GM12878 (cell line): ENCODE measurements around the gene NDUFA5. TPM values are rescaled to one million over a fixed set of nuclear protein-coding genes. Genes with fewer than 3 reads are reported as not detected.

Source experiments
- ATAC-seq: fragments of 200-7000 bp; cut with Tn5 transposase; 3 replicates; pipeline ENCODE4 v1.9.1; 2020; ENCODE audit warnings: mild to moderate bottlenecking, moderate library complexity
- BruUV-seq: library from RNA; stranded (reverse); fragments of 400-500 nt; replicated peaks from 2 replicates; lab custom pipeline; 2021; lab: Mats Ljungman, UMichigan
- CTCF ChIA-PET: fragments of 300-600 bp; sonication (Branson Sonifier 250); formaldehyde crosslinking; extraction: SDS; loops from one replicate; lab custom pipeline; 2021; ENCODE audit warnings: inconsistent platforms; lab: Yijun Ruan, JAX
- POLR2A ChIA-PET: fragments of 350-600 bp; formaldehyde crosslinking; extraction: SDS; loops from one replicate; lab custom pipeline; 2021; ENCODE audit warnings: inconsistent platforms; lab: Charles Lee
- RAD21 ChIA-PET: fragments of 300-600 bp; sonication (Branson Sonifier 250); formaldehyde crosslinking; loops from one replicate; lab custom pipeline; 2023; ENCODE audit warnings: antibody characterized with exemption; ENCODE audit not compliant: unreplicated experiment; lab: Charles Lee
- SMC1A ChIA-PET: fragments of 300-600 bp; sonication (Branson Sonifier 250); formaldehyde crosslinking; loops from one replicate; lab custom pipeline; 2023; ENCODE audit not compliant: unreplicated experiment, uncharacterized antibody; lab: Charles Lee
- DNase-seq: peaks from one replicate; pipeline ENCODE4 v3.0.0-alpha.2; 2011; ENCODE audit warnings: low read depth, low spot score
- FAIRE-seq: peaks from 3 replicates; lab custom pipeline; 2011; peaks lifted over from hg19 to GRCh38; lab: Jason Lieb, UNC
- H2AFZ ChIP-seq: 2 replicates; pipeline ENCODE4 v1.6.0; 2011; ENCODE audit warnings: low read depth, low read length, control low read depth; ENCODE audit not compliant: control insufficient read depth
- H3K27ac ChIP-seq: 2 replicates; pipeline ENCODE4 v1.5.1; 2011; ENCODE audit warnings: control low read depth; ENCODE audit not compliant: control insufficient read depth, insufficient read depth
- H3K27me3 ChIP-seq, 2 experiments: replicated peaks in 1 of 2; 2 replicates each; pipeline versions ENCODE4 v1.6.0 to v1.6.1; 2011; ENCODE audit warnings: low read length in 1 of 2; ENCODE audit not compliant: control insufficient read depth in 2 of 2, insufficient read depth in 2 of 2
- H3K36me3 ChIP-seq, 2 experiments: 2 replicates each; pipeline ENCODE4 v1.5.1; 2011; ENCODE audit warnings: low read length in 1 of 2; ENCODE audit not compliant: control insufficient read depth in 2 of 2, insufficient read depth in 2 of 2
- H3K4me1 ChIP-seq: 2 replicates; pipeline ENCODE4 v1.6.1; 2011; ENCODE audit warnings: mild to moderate bottlenecking, low read length, moderate library complexity, mixed read lengths; ENCODE audit not compliant: control insufficient read depth, insufficient read depth
- H3K4me2 ChIP-seq: 2 replicates; pipeline ENCODE4 v1.6.0; 2011; ENCODE audit warnings: control low read depth; ENCODE audit not compliant: control insufficient read depth, insufficient read depth
- H3K4me3 ChIP-seq: fragments of 200-600 bp; sonication (generic); 2 replicates; pipeline ENCODE4 v1.5.1; 2016
- H3K79me2 ChIP-seq: 2 replicates; pipeline ENCODE4 v1.6.0; 2011; ENCODE audit warnings: low read length; ENCODE audit not compliant: control insufficient read depth, insufficient read depth
- H3K9ac ChIP-seq: 2 replicates; pipeline ENCODE4 v1.8.0; 2011; ENCODE audit warnings: low read length, control low read depth, mixed read lengths; ENCODE audit not compliant: control insufficient read depth, insufficient read depth
- H3K9me3 ChIP-seq: replicated peaks from 3 replicates; pipeline ENCODE4 v1.5.1; 2011; ENCODE audit warnings: mild to moderate bottlenecking, low read length; ENCODE audit not compliant: control insufficient read depth, insufficient read depth
- H4K20me1 ChIP-seq: 2 replicates; pipeline ENCODE4 v1.6.0; 2011; ENCODE audit not compliant: control insufficient read depth, insufficient read depth
- CTCF ChIP-seq, 3 experiments: IDR thresholded peaks in 2 of 3; conservative IDR thresholded peaks in 1 of 3; 2 replicates each; pipeline ENCODE4 v1.5.1; 2011; ENCODE audit warnings: low read depth in 3 of 3, low read length in 3 of 3, mild to moderate bottlenecking in 3 of 3, control low read depth in 2 of 3, moderate library complexity in 2 of 3, inconsistent platforms in 1 of 3, mixed read lengths in 1 of 3; ENCODE audit not compliant: control insufficient read depth in 2 of 3, insufficient read depth in 1 of 3; ENCODE audit errors: extremely low read depth in 1 of 3
- NBN ChIP-seq: fragments of 450-650 bp; IDR thresholded peaks from 2 replicates; pipeline ENCODE4 v1.6.1; 2016
- NFYA ChIP-seq: IDR thresholded peaks from 2 replicates; pipeline ENCODE4 v1.6.1; 2011; ENCODE audit warnings: low read depth, mild to moderate bottlenecking, low read length, improper control_type of control experiment, borderline replicate concordance
- RAD21 ChIP-seq: IDR thresholded peaks from 2 replicates; pipeline ENCODE4 v1.6.1; 2011; ENCODE audit warnings: mild to moderate bottlenecking, low read depth, low read length, moderate library complexity; ENCODE audit not compliant: insufficient read depth
- SMC3 ChIP-seq: IDR thresholded peaks from 2 replicates; pipeline ENCODE4 v1.6.1; 2011; ENCODE audit warnings: low read length, improper control_type of control experiment, borderline replicate concordance
- WGBS: methylation state at CpG from one replicate; pipeline ENCODE4 v1.1.6; 2016; ENCODE audit warnings: low lambda C conversion rate; ENCODE audit not compliant: insufficient replicate concordance, insufficient coverage; ENCODE audit errors: missing lambda C conversion rate; 5-methylcytosine and 5-hydroxymethylcytosine counted together
- in situ Hi-C: fragments of 300-500 bp; cut with MboI; formaldehyde crosslinking; loops from 9 replicates; pipeline ENCODE4 v1.14.3; 2018; ENCODE audit warnings: mixed read lengths
- intact Hi-C: fragments of 100-400 bp; cut with micrococcal nuclease; formaldehyde crosslinking; loops from one replicate; pipeline ENCODE4 v1.14.2; 2022; ENCODE audit not compliant: unreplicated experiment
- polyA plus RNA-seq, 11 experiments: library from polyadenylated mRNA; depleted of rRNA in 4 of 11; unstranded in 6 of 11; stranded (reverse) in 5 of 11; fragments of >200 nt; fragmentation: Nextera tagmentation in 4 of 11; fragmentation: Illumina TruSeq in 1 of 11; extraction: Ambion mirVana in 4 of 11; extraction: Trizol in 1 of 11; gene quantifications; 1 replicate in 1 of 11; 2 replicates in 10 of 11; pipeline versions ENCODE4 v1.2.1 to v1.2.3, GENCODE V29; 2011 to 2016; ENCODE audit warnings: inconsistent platforms in 2 of 11, missing spikeins in 2 of 11, low read depth in 1 of 11
- total RNA-seq, 4 experiments: library from RNA; depleted of rRNA in 3 of 4; stranded (reverse); fragments of >200 nt in 3 of 4; fragmentation: Illumina TruSeq in 1 of 4; extraction: Trizol in 1 of 4; gene quantifications; 2 replicates each; pipeline versions ENCODE4 v1.2.1 to v1.2.3, GENCODE V29; 2013 to 2021

NDUFA5 gene
- total and polyA plus RNA-seq, 10 of the 15 experiments (the other 5 are each of a cell fraction or from before 2014, with no cell fraction given) = 51.0 to 209 (median 86.9) TPM

DNA sequence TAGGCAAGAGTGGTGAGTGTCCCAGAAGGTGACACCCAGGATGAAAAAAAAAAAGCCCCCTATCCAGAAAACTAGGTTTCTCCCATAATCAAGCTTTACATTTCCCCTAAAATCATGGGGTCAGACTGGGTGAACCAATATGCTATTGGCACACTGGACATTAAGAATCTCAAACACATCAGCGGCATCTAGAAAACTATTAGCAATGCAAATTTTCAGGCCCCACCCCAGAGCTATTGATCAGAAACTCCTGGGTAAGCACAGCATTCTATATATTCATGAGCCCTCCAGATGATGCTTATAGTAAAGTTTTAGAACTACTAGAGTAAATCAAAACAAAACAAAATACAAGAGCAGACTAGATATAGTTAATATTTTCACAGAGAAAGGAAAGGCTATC, 59.6 kb downstream of the NDUFA5 start (continued):
- no peak for TF ChIP-seq NFYA

DNA sequence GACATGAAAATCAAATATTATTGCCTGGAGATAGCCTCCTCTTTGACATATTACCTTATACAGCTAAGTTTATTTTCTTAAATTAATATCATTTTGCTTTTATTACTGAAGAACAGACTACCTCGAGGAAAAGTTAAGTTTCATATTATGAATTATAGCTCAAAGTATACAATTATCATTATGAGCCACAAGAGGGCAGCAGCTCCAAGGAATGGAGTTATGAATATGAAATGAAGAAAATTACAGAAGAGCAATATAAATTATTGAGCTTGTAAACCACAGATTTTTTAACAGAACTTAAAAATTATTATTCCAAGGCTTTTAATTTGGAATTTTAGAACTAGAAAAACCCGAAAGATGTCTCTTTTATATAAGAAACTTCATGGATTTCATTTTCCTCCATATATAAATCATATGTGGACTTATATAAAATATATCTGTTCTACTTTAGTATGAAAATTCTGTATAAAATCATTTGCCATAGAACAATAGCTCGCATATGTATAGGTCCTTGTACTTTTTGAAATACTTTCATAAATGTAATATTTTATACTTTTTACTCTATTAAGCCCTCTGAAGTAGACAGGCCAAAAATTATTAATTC, 63.3 kb downstream of the NDUFA5 start:
- ChIA-PET SMC1A (interaction anchor here (0.7 to 2.4 kb wide), 18 partner anchors 11 to 378 kb away, joined by 3 to 16 read pairs (median 3); partner anchors contain the start of gene NDUFA5), RAD21 (interaction anchor here (0.5 to 2.5 kb wide), 24 partner anchors 10 to 1251 kb away, joined by 3 to 24 read pairs (median 4); partner anchors contain the start of gene NDUFA5), POLR2A (interaction anchor here (1.0 kb wide), 1 partner anchor 41 kb away, joined by 3 read pairs; no protein-coding TSS in a partner anchor)
- no peaks in the 10 kb centered on the region for H3K27me3 ChIP-seq
- no peak overlapping the region for H3K4me3 ChIP-seq
- no peak overlapping the region for H3K9ac ChIP-seq
- no peak overlapping the region for H2AFZ ChIP-seq
- H4K20me1 ChIP-seq = no peaks in the 10 kb centered on the region
- ATAC-seq = peak; percentile 67
- H3K9me3 ChIP-seq = no peaks in the 10 kb centered on the region
- H3K36me3 ChIP-seq = no peaks in the 10 kb centered on the region
- FAIRE-seq = no peak
- H3K4me2 ChIP-seq = no peak overlapping the region
- TF ChIP-seq SMC3 (peak; percentile 49; the same call in 1 of the 2 replicates), NBN (no peak), RAD21 (peak; percentile 74), CTCF (IDR thresholded peaks at IDR 0.05 in 2 of 3, conservative IDR thresholded peaks at IDR 0.05 in 1 of 3; ENCODE audit: control insufficient read depth in 2 of 3, extremely low read depth in 1 of 3, insufficient read depth in 1 of 3, low read depth in 3 of 3, low read length in 3 of 3) (peak; percentile 56 to 63 (median 62))
- TF ChIP-seq, all 136 proteins: peak for 3
- 0% methylated on average over 3 of the region's 3 CpGs for WGBS
- in situ Hi-C loops (loop anchor here (10.0 kb wide), 1 partner anchor 381 kb away; no protein-coding TSS in a partner anchor), intact Hi-C loops (loop anchor here (1.0 to 10.0 kb wide), 4 partner anchors 43 to 378 kb away; no protein-coding TSS in a partner anchor)
- CTCF ChIA-PET = interaction anchor here (0.7 to 5.8 kb wide), 45 partner anchors 9 to 385 kb away, joined by 3 to 62 read pairs (median 5); partner anchors contain the start of genes IQUB and NDUFA5
- no peak for DNase-seq
- no TSS peak for BruUV-seq
- H3K27ac ChIP-seq = no peak overlapping the region
- H3K79me2 ChIP-seq = no peaks in the 10 kb centered on the region
- no peaks in the 10 kb centered on the region for H3K4me1 ChIP-seq
